HepG2 (cell line): ENCODE data around the gene GPS1. TPM values are rescaled to one million over a fixed set of nuclear protein-coding genes. Genes with fewer than 3 reads are reported as not detected.

Experiments
- FLYWCH1 ChIP-seq: sonication (generic); formaldehyde crosslinking; IDR thresholded peaks from 2 replicates; pipeline ENCODE4 v1.8.1; 2023; ENCODE audit warnings: mild to moderate bottlenecking, missing genetic modification reagents
- MYC ChIP-seq: sonication (generic); formaldehyde crosslinking; IDR thresholded peaks from 2 replicates; pipeline ENCODE4 v1.9.0; 2021; ENCODE audit warnings: missing genetic modification reagents, borderline replicate concordance
- PITX1 ChIP-seq: sonication (generic); formaldehyde crosslinking; IDR thresholded peaks from 2 replicates; pipeline ENCODE4 v1.5.1; 2020; ENCODE audit warnings: mild to moderate bottlenecking, missing genetic modification reagents
- SMARCC2 ChIP-seq: fragments of 450-650 bp; IDR thresholded peaks from 2 replicates; pipeline ENCODE4 v1.6.1; 2017; ENCODE audit warnings: antibody characterized with exemption, mild to moderate bottlenecking
- SP1 ChIP-seq, 2 experiments: fragments of 450-650 bp in 1 of 2; sonication (generic) in 1 of 2; formaldehyde crosslinking in 1 of 2; IDR thresholded peaks; 2 replicates each; pipeline versions ENCODE4 v1.4.0 to v1.6.1; 2016 to 2020; ENCODE audit warnings: missing genetic modification reagents in 1 of 2
- ZFP41 ChIP-seq: sonication (generic); formaldehyde crosslinking; IDR thresholded peaks from 2 replicates; pipeline ENCODE4 v1.4.0; 2020; ENCODE audit warnings: mild to moderate bottlenecking, missing genetic modification reagents, borderline replicate concordance
- ZKSCAN8 ChIP-seq: IDR thresholded peaks from 2 replicates; pipeline ENCODE4 v1.6.1; 2016; ENCODE audit warnings: borderline replicate concordance, missing genetic modification reagents, missing compliant biosample characterization
- ZNF101 ChIP-seq: sonication (generic); formaldehyde crosslinking; IDR thresholded peaks from 2 replicates; pipeline ENCODE4 v1.4.0; 2020; ENCODE audit warnings: mild to moderate bottlenecking, low read depth, missing genetic modification reagents, borderline replicate concordance
- ZNF572 ChIP-seq: sonication (generic); formaldehyde crosslinking; IDR thresholded peaks from 2 replicates; pipeline ENCODE4 v1.5.1; 2020; ENCODE audit warnings: mild to moderate bottlenecking, missing genetic modification reagents
- ZNF589 ChIP-seq: sonication (generic); formaldehyde crosslinking; conservative IDR thresholded peaks from 2 replicates; pipeline ENCODE4 v1.8.0; 2022; ENCODE audit warnings: mild to moderate bottlenecking, moderate library complexity, missing genetic modification reagents
- ZNF598 ChIP-seq: sonication (generic); formaldehyde crosslinking; IDR thresholded peaks from 2 replicates; pipeline ENCODE4 v1.5.1; 2020; ENCODE audit warnings: mild to moderate bottlenecking, missing genetic modification reagents, borderline replicate concordance
- ZNF652 ChIP-seq: IDR thresholded peaks from 2 replicates; pipeline ENCODE4 v1.6.1; 2016; ENCODE audit warnings: low read depth, borderline replicate concordance
- ZNF674 ChIP-seq: sonication (generic); formaldehyde crosslinking; IDR thresholded peaks from 2 replicates; pipeline ENCODE4 v1.5.0; 2020; ENCODE audit warnings: low read depth, mild to moderate bottlenecking, missing genetic modification reagents
- ZNF703 ChIP-seq: sonication (generic); formaldehyde crosslinking; IDR thresholded peaks from 2 replicates; pipeline ENCODE4 v1.5.1; 2020; ENCODE audit warnings: missing genetic modification reagents, mild to moderate bottlenecking, moderate library complexity, borderline replicate concordance
- ZNF713 ChIP-seq: sonication (generic); formaldehyde crosslinking; IDR thresholded peaks from 2 replicates; pipeline ENCODE4 v1.4.0; 2020; ENCODE audit warnings: mild to moderate bottlenecking, missing genetic modification reagents
- ZNF724P ChIP-seq: sonication (generic); formaldehyde crosslinking; IDR thresholded peaks from 2 replicates; pipeline ENCODE4 v1.8.0; 2022; ENCODE audit warnings: missing genetic modification reagents, borderline replicate concordance
- polyA plus RNA-seq, 8 experiments: library from polyadenylated mRNA; depleted of rRNA in 3 of 8; stranded (reverse) in 7 of 8; unstranded in 1 of 8; fragments of >200 nt; fragmentation: Illumina TruSeq in 4 of 8; extraction: Trizol in 4 of 8; gene quantifications; 2 replicates each; pipeline versions ENCODE4 v1.2.1 to v1.2.3, GENCODE V29; 2011 to 2016; ENCODE audit warnings: low read depth in 4 of 8, missing spikeins in 1 of 8, mixed read lengths in 1 of 8; ENCODE audit not compliant: insufficient read depth in 1 of 8
- total RNA-seq, 5 experiments: library from RNA; depleted of rRNA; stranded (reverse); fragments of >200 nt; fragmentation: Illumina TruSeq; extraction: Trizol; gene quantifications; 2 replicates each; pipeline ENCODE4 v1.2.3, GENCODE V29; 2016; ENCODE audit warnings: low read depth in 1 of 5
- TF ChIP-seq, protein P1 (sequence below), 2 experiments: fragments of 450-650 bp in 1 of 2; sonication (generic) in 1 of 2; formaldehyde crosslinking in 1 of 2; IDR thresholded peaks; 2 replicates each; pipeline versions ENCODE4 v1.6.1 to v1.8.0; 2016 to 2022; ENCODE audit warnings: antibody characterized with exemption in 1 of 2, mild to moderate bottlenecking in 1 of 2, missing genetic modification reagents in 1 of 2
- TF ChIP-seq, protein P2 (sequence below): sonication (generic); formaldehyde crosslinking; IDR thresholded peaks from 2 replicates; pipeline ENCODE4 v1.4.0; 2020; ENCODE audit warnings: missing genetic modification reagents

GPS1 gene
- total and polyA plus RNA-seq, 2 of the 13 experiments (the other 11 are each of a cell fraction or from before 2014, with no cell fraction given): 124 to 128 TPM

DNA sequence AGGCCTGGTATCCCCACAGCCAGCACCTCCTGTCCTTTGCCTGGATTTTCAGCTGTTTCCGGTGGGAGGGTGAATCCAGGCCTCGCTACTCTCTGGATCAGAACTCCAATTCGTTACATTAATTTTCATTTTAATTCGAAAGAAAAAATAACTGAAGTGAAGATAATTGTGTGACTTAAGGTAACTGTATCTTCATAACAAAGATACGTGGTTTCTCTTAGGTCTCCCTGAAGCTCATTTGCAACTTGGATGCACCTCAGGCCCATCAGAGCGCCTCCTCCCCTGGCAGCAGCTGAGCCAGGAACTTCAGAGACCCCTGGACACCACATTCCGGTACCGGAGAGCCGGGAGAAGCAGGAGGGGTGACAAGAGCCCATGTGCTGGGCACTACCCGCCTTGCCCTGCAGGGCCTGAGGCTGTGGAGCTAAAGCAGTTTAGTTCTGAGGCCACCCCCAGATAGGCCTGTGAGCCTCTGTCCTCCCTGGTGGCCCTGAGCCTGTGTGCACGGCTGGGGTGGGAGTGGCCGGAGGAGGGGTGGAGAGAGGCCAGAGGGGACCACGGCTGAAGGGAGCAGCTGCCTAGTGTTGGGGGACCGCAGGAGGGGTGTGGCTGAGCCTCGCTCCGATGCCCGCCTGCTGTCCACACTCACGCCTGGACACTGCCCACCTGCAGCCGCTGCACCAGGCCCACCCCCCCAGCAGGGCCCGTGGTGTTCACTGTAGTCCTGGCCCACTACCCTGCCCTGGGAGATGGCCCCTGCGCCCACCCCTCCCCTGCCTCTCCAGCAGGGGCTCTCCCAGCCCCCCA, 25.3 kb downstream of the GPS1 start (continued):
- TF ChIP-seq, protein P1, sequence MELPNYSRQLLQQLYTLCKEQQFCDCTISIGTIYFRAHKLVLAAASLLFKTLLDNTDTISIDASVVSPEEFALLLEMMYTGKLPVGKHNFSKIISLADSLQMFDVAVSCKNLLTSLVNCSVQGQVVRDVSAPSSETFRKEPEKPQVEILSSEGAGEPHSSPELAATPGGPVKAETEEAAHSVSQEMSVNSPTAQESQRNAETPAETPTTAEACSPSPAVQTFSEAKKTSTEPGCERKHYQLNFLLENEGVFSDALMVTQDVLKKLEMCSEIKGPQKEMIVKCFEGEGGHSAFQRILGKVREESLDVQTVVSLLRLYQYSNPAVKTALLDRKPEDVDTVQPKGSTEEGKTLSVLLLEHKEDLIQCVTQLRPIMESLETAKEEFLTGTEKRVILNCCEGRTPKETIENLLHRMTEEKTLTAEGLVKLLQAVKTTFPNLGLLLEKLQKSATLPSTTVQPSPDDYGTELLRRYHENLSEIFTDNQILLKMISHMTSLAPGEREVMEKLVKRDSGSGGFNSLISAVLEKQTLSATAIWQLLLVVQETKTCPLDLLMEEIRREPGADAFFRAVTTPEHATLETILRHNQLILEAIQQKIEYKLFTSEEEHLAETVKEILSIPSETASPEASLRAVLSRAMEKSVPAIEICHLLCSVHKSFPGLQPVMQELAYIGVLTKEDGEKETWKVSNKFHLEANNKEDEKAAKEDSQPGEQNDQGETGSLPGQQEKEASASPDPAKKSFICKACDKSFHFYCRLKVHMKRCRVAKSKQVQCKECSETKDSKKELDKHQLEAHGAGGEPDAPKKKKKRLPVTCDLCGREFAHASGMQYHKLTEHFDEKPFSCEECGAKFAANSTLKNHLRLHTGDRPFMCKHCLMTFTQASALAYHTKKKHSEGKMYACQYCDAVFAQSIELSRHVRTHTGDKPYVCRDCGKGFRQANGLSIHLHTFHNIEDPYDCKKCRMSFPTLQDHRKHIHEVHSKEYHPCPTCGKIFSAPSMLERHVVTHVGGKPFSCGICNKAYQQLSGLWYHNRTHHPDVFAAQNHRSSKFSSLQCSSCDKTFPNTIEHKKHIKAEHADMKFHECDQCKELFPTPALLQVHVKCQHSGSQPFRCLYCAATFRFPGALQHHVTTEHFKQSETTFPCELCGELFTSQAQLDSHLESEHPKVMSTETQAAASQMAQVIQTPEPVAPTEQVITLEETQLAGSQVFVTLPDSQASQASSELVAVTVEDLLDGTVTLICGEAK (IDR thresholded peaks at IDR 0.05): no peak
- TF ChIP-seq, protein P1 (CRISPR knock-in tag; IDR thresholded peaks at IDR 0.05): 0 out of 2 replicates have a peak, but pooled peaks have one; percentile 22
- TF ChIP-seq ZNF724P: peak; percentile 92
- no peak for TF ChIP-seq SP1 (IDR thresholded peaks at IDR 0.05)
- TF ChIP-seq SP1 (CRISPR knock-in tag; IDR thresholded peaks at IDR 0.05): peak; percentile 28; the same call in 1 of the 2 replicates
- TF ChIP-seq ZNF589 (CRISPR knock-in tag): 0 out of 2 replicates have a peak, but pooled peaks have one; percentile 1
- TF ChIP-seq MYC (CRISPR knock-in tag): peak; percentile 50; the same call in 1 of the 2 replicates
- TF ChIP-seq ZNF674 (CRISPR knock-in tag): no peak
- TF ChIP-seq ZNF652 (CRISPR knock-in tag): no peak
- TF ChIP-seq ZFP41 (CRISPR knock-in tag): 0 out of 2 replicates have a peak, but pooled peaks have one; percentile 35
- TF ChIP-seq ZNF598 (CRISPR knock-in tag): no peak
- TF ChIP-seq FLYWCH1: no peak
- TF ChIP-seq ZNF703 (CRISPR knock-in tag): no peak
- TF ChIP-seq, protein P2, sequence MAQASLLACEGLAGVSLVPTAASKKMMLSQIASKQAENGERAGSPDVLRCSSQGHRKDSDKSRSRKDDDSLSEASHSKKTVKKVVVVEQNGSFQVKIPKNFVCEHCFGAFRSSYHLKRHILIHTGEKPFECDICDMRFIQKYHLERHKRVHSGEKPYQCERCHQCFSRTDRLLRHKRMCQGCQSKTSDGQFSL (CRISPR knock-in tag): peak; percentile 64; the same call in 1 of the 2 replicates
- TF ChIP-seq ZKSCAN8 (CRISPR knock-in tag): 0 out of 2 replicates have a peak, but pooled peaks have one; percentile 10
- TF ChIP-seq PITX1 (CRISPR knock-in tag): no peak
- TF ChIP-seq ZNF713 (CRISPR knock-in tag): 0 out of 2 replicates have a peak, but pooled peaks have one; percentile 35
- TF ChIP-seq ZNF572 (CRISPR knock-in tag): peak; percentile 25; the same call in 1 of the 2 replicates
- TF ChIP-seq SMARCC2: no peak
- peak; percentile 13; the same call in 1 of the 2 replicates for TF ChIP-seq ZNF101 (CRISPR knock-in tag)
